OCI-LY3 (cell line): ENCODE results near the gene SURF6.
"Not testable (repeated sequence)": the region's sequence is repeated elsewhere in the genome, so short reads cannot be mapped to it uniquely, and the experiment has no call there.

ENCODE experiments used
- H2AFZ ChIP-seq: fragments of 200-600, 300-600 bp; shearing (Covaris generic); 2 replicates; pipeline ENCODE4 v1.6.0; 2014; ENCODE audit warnings: antibody characterized with exemption, low read depth, low read length
- H3K27ac ChIP-seq: fragments of 200-600, 300-600 bp; sonication (generic); 2 replicates; pipeline ENCODE4 v1.5.1; 2014; ENCODE audit warnings: mild to moderate bottlenecking, low read length, moderate library complexity, mixed read lengths
- H3K27me3 ChIP-seq: fragments of 200-600, 300-600 bp; sonication (generic); 2 replicates; pipeline ENCODE4 v1.6.1; 2014; ENCODE audit warnings: low read depth, low read length, mixed read lengths
- H3K36me3 ChIP-seq: fragments of 200-600, 300-600 bp; sonication (generic); replicated peaks from 2 replicates; pipeline ENCODE3; 2014; ENCODE audit warnings: low read depth, low read length, mixed read lengths
- H3K4me1 ChIP-seq: fragments of 300-600, 200-600 bp; sonication (generic); 2 replicates; pipeline ENCODE4 v1.6.1; 2014; ENCODE audit warnings: low read length, mixed read lengths
- H3K4me2 ChIP-seq: fragments of 200-600, 300-600 bp; sonication (generic); 2 replicates; pipeline ENCODE4 v1.6.1; 2014; ENCODE audit warnings: low read length, mixed read lengths
- H3K4me3 ChIP-seq: fragments of 300-600, 200-600 bp; sonication (generic); 2 replicates; pipeline ENCODE4 v1.5.1; 2014; ENCODE audit warnings: antibody characterized with exemption, mild to moderate bottlenecking, low read length, moderate library complexity
- H3K79me2 ChIP-seq: fragments of 300-600, 200-600 bp; shearing (Covaris generic); 2 replicates; pipeline ENCODE4 v1.6.1; 2014; ENCODE audit warnings: mild to moderate bottlenecking, low read length, mixed read lengths
- H3K9ac ChIP-seq: fragments of 300-600, 200-600 bp; shearing (Covaris generic); 2 replicates; pipeline ENCODE4 v1.6.0; 2014; ENCODE audit warnings: mild to moderate bottlenecking, low read length, moderate library complexity
- H3K9me3 ChIP-seq: fragments of 200-600, 300-600 bp; shearing (Covaris generic); 2 replicates; pipeline ENCODE4 v1.6.1; 2014; ENCODE audit warnings: low read length, mixed read lengths; ENCODE audit not compliant: insufficient read depth
- H4K20me1 ChIP-seq: fragments of 200-600, 300-600 bp; sonication (generic); 2 replicates; pipeline ENCODE4 v1.6.1; 2016; ENCODE audit warnings: low read length, mixed read lengths; ENCODE audit not compliant: insufficient read depth
- CTCF ChIP-seq: fragments of 200-600, 300-600 bp; sonication (generic); IDR thresholded peaks from 2 replicates; pipeline ENCODE4 v1.5.1; 2014; ENCODE audit warnings: antibody characterized with exemption, low read length, low read depth
- EZH2phosphoT487 ChIP-seq: fragments of 200-600 bp; shearing (Covaris generic); IDR thresholded peaks from 2 replicates; pipeline ENCODE4 v1.6.1; 2018; ENCODE audit warnings: antibody characterized with exemption, mixed run types, low read depth

The SURF6 gene

DNA sequence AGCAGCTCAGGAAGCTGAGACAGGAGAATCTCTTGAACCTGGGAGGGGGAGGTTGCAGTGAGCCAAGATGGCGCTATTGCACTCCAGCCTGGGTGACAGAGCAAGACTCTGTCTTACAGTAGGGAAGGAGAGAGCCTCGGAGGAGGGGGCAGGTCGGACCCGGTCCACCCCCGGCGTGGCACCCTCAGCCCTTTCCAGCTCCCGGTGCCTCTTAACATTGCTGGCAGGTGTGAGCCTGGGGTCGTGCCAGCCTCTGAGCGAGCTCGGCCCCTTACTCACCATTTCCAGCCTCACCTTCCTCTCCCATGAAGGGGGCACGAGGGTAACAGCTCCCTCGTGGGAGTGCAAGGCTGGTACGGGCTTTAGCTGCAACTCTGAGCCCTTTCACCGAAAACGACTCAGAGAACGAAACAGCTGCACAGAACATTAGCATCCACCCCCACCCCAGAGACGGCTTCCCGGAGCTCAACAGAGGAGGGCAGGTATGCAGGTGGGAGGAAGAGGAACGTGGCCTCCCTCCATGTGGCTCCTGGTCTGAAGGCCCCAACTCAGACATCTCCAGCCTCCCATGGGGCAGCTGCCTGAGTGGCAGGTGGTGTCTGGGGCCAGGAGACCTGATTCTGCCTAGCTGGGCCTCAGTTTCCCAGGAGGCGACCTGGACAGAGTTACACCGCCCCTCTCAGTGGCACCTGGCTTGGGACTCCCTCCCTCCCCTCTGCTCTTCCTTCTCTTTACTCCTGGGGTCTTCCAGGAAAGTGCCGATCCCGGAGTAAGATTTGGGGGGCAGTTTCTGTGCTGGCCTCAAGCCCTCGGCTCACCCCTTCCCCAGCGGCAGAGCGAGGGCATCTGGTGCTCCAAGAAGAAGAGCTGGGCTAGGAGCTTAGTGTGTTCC, 32.5 kb downstream of the SURF6 start:
- Histone ChIP-seq H3K9ac (no peak overlapping the region), H3K9me3 (no peaks in the 10 kb centered on the region)
- TF ChIP-seq CTCF (no peak), EZH2phosphoT487 (no peak)

DNA sequence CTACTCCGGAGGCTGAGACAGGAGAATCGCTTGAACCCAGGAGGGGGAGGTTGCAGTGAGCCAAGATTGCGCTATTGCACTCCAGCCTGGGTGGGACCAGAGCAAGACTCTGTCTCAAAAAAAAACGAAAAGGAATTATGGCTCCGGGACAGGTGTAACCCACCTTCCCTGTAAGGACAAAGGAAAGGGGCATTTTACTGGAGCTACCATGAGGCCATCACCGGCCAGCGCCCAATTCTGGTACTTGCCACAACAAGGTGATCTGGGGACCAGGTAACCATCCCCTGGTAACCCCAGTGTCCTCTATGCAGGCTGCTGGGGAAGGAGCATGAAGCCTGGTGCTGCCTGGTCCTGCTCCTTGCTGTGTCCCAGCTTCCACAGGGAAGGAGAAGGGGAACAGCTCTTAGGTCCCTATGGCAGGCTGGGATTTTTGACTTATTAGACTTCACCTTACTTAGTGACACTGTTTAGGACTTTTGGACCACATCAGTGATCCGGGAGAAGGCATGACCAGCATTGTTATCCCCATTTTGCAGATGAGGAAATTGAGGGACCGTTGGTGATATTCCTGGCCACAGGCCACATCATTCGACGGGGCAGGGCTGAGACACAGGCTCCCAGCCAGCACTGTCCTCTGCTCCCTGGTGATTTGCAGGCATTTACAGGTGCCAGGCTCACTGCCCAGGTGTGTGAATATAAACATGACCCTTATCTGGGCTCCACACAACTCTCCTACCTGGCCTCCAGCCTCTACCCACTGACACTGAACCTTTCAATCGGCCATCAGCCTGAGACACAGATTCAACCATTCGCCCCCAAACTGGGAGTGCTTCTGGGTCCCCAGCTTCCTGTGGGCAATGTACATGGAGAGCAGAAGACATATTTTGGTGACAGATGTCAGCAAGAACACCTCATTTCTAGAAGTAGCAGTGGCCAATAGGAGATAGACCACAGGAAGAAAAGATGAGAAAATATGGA, 34.4 kb downstream of the SURF6 start:
- H3K27ac ChIP-seq: no peak overlapping the region
- no peaks in the 10 kb centered on the region for H3K79me2 ChIP-seq
- no peak overlapping the region for H3K4me2 ChIP-seq
- no peak overlapping the region for H3K4me3 ChIP-seq
- no peak for TF ChIP-seq CTCF
- no peak for TF ChIP-seq EZH2phosphoT487
- H3K9ac ChIP-seq: no peak overlapping the region
- H3K9me3 ChIP-seq: no peaks in the 10 kb centered on the region
- H2AFZ ChIP-seq: no peak overlapping the region
- no peaks in the 10 kb centered on the region for H3K36me3 ChIP-seq
- no peaks in the 10 kb centered on the region for H3K4me1 ChIP-seq
- H3K27me3 ChIP-seq: peaks cover 13% of the 10 kb centered on the region; the same call in 1 of the 2 replicates
- no peaks in the 10 kb centered on the region for H4K20me1 ChIP-seq

More for the DNA sequence above, 32.5 kb downstream of the SURF6 start:
- Histone ChIP-seq H3K4me2 (no peak overlapping the region), H3K27ac (no peak overlapping the region), H3K4me3 (no peak overlapping the region), H3K36me3 (no peaks in the 10 kb centered on the region), H3K4me1 (no peaks in the 10 kb centered on the region), H3K79me2 (no peaks in the 10 kb centered on the region), H2AFZ (no peak overlapping the region), H3K27me3 (peaks cover 11% of the 10 kb centered on the region; the same call in 1 of the 2 replicates), H4K20me1 (no peaks in the 10 kb centered on the region)

GRCh38 chr9:133299996-133300395, 36.0 kb downstream of the SURF6 start:
- peaks cover 13% of the 10 kb centered on the region; the same call in 1 of the 2 replicates for H3K27me3 ChIP-seq
- H2AFZ ChIP-seq, H3K4me3 ChIP-seq, H4K20me1 ChIP-seq, H3K36me3 ChIP-seq, H3K4me1 ChIP-seq, H3K9me3 ChIP-seq, H3K4me2 ChIP-seq, H3K79me2 ChIP-seq, H3K9ac ChIP-seq, H3K27ac ChIP-seq: not testable (repeated sequence)

DNA sequence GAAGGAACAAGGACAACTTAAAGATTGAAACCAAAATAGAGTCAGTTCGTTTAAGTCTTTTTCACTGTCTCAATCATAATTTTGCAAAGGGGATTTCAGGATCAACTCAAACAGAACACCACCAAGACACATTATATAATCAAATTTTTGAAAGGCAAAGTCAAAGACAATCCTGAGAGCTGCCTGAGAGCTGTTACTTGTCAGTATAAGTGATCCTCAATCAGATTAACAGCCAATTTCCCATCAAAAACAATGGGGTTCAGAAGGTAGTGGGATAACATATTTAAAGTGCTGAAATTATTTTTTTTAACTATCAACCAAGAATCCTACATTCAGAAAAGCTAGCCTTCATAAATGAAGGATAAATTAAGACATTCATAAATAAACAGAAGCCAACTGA, 41.7 kb downstream of the SURF6 start:
- no peak overlapping the region for H3K27ac ChIP-seq
- no peaks in the 10 kb centered on the region for H3K79me2 ChIP-seq
- TF ChIP-seq CTCF: no peak
- TF ChIP-seq EZH2phosphoT487: no peak
- H3K4me1 ChIP-seq: no peaks in the 10 kb centered on the region
- no peak overlapping the region for H3K9ac ChIP-seq
- no peak overlapping the region for H3K4me2 ChIP-seq
- no peaks in the 10 kb centered on the region for H3K9me3 ChIP-seq
- no peaks in the 10 kb centered on the region for H3K36me3 ChIP-seq
- no peak overlapping the region for H3K4me3 ChIP-seq
- H3K27me3 ChIP-seq: peaks cover 22% of the 10 kb centered on the region; the same call in 1 of the 2 replicates
- no peaks in the 10 kb centered on the region for H4K20me1 ChIP-seq
- no peak overlapping the region for H2AFZ ChIP-seq
